ENCODE results near the gene TRPC4AP.

DNA sequence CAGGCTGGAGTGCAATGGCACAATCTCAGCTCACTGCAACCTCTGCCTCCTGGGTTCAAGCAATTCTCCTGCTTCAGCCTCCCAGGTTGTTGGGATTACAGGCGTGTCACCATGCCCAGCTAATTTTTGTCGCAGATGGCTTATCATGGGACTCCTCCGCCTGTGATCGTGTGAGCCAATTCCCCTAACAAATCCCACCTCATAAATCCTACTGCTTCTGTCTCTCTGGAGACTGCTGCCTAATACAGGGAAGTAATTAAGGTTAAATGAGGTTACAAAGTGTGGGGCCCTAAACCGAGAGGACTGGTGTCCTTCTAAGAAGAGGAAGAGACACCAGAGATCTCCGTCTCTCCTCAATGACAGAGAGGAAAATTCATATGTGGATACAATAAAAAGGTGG, 52.0 kb downstream of the TRPC4AP start:
- TF ChIP-seq, protein P1, sequence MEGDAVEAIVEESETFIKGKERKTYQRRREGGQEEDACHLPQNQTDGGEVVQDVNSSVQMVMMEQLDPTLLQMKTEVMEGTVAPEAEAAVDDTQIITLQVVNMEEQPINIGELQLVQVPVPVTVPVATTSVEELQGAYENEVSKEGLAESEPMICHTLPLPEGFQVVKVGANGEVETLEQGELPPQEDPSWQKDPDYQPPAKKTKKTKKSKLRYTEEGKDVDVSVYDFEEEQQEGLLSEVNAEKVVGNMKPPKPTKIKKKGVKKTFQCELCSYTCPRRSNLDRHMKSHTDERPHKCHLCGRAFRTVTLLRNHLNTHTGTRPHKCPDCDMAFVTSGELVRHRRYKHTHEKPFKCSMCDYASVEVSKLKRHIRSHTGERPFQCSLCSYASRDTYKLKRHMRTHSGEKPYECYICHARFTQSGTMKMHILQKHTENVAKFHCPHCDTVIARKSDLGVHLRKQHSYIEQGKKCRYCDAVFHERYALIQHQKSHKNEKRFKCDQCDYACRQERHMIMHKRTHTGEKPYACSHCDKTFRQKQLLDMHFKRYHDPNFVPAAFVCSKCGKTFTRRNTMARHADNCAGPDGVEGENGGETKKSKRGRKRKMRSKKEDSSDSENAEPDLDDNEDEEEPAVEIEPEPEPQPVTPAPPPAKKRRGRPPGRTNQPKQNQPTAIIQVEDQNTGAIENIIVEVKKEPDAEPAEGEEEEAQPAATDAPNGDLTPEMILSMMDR (IDR thresholded peaks at IDR 0.05; ENCODE audit: low read length), result no peak
- TF ChIP-seq EZH2 (optimal IDR thresholded peaks at IDR 0.05; ENCODE audit: low read depth, low read length), result no peak
